ENCODE measurements around the gene PPIF.

PPIF gene

DNA sequence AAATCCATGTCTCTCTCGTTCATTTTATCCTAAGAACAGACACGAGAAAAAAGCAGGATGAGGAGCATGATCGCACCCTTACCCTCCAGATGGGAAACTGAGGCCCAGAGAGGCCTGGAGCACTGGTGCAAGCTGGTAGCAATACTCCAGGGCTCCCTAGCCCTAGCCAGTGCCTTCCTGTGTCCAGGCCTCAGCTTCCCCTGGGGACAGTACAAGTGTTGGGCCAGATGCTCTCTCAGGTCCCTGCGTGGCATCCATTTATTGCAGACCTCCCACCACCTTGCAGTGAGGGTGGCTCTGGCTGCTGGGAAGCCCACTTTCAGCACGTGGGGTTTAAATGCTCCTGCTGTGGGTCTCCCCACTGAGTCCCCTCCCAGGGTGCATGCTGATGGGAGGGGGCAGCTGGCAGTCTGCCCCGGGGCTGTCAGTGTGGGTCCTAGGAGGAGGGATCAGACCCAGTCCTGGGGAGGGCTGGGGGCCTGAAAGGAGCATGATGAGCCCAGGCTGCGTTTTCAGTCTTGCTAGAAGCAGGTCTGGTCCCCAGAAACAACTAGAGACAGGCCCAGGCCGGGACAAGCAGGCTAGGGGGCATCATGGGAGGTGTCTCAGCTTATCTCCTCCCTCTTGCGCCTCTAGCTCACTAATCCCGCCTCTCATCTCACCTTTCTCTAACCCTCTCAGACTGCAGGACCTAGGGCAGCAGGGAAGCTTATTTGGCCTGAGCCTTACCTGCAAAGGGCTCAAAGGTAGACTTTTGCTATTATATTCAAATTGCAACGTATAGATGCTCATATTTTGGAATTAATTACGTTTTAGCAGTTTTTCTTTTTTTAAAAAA is 662 bp upstream of the PPIF start:
- peak overlapping the region; percentile 73 for H3K27ac ChIP-seq (ENCODE audit: poor library complexity, severe bottlenecking)
- TF ChIP-seq, protein P1, sequence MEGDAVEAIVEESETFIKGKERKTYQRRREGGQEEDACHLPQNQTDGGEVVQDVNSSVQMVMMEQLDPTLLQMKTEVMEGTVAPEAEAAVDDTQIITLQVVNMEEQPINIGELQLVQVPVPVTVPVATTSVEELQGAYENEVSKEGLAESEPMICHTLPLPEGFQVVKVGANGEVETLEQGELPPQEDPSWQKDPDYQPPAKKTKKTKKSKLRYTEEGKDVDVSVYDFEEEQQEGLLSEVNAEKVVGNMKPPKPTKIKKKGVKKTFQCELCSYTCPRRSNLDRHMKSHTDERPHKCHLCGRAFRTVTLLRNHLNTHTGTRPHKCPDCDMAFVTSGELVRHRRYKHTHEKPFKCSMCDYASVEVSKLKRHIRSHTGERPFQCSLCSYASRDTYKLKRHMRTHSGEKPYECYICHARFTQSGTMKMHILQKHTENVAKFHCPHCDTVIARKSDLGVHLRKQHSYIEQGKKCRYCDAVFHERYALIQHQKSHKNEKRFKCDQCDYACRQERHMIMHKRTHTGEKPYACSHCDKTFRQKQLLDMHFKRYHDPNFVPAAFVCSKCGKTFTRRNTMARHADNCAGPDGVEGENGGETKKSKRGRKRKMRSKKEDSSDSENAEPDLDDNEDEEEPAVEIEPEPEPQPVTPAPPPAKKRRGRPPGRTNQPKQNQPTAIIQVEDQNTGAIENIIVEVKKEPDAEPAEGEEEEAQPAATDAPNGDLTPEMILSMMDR (IDR thresholded peaks at IDR 0.05; ENCODE audit: poor library complexity, severe bottlenecking), result no peak
- ATAC-seq (ENCODE audit: low read depth) (0 out of 3 replicates have a peak, but pooled peaks have one; percentile 2), DNase-seq (ENCODE audit: low spot score) (no peak)
- peak overlapping the region; percentile 68 for H3K4me3 ChIP-seq (ENCODE audit: severe bottlenecking)
- H3K27me3 ChIP-seq (ENCODE audit: insufficient read depth, poor library complexity, severe bottlenecking), result no peaks in the 10 kb centered on the region
- H3K9me3 ChIP-seq (ENCODE audit: severe bottlenecking), result no peaks in the 10 kb centered on the region
- peaks cover 33% of the 10 kb centered on the region for H3K36me3 ChIP-seq (ENCODE audit: low read depth)
- peaks cover 3% of the 10 kb centered on the region for H3K4me1 ChIP-seq (ENCODE audit: insufficient read depth, poor library complexity, severe bottlenecking)

DNA sequence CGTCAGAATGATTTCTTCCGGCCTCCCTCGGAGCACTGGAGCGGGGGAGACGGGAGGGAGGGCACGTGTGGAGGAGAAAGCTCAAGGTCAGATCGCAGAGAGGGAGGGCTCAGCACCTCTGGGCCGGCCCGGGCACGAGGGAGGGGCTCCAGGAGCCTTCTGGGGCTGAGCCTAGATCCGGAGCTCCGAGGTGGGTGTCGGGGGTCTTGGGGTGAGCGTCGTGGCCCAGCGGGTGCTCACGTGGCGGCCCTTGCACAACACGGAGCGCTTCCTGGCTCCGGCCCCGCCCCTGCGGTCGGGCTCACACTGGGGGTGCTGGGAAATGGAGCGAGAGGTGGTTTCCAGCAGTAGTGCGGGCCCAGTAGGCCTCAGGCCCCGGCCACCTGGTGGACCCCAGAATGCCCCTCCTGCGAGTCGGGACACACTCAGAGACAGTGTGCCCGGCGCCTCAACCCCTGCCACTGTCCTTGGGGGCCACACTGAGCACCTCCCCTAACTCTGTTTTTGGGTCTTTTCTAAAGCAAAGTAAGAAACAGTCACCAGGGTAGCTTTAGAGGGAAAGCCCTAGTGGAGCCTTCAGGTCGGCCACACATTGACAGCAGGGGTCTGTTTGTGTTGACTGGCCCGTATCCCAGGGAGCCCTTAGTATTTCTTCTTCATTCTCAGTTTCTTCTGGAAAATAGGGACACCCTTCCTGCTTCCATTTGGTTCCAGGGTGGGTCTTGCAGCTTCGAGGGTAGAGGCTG is 798 bp downstream of the PPIF start:
- Histone ChIP-seq H3K4me1 (ENCODE audit: insufficient read depth, poor library complexity, severe bottlenecking) (peaks cover 3% of the 10 kb centered on the region), H3K9me3 (ENCODE audit: severe bottlenecking) (no peaks in the 10 kb centered on the region), H3K36me3 (ENCODE audit: low read depth) (peaks cover 48% of the 10 kb centered on the region), H3K4me3 (ENCODE audit: severe bottlenecking) (peak overlapping the region; percentile 68), H3K27ac (ENCODE audit: poor library complexity, severe bottlenecking) (peak overlapping the region; percentile 73), H3K27me3 (ENCODE audit: insufficient read depth, poor library complexity, severe bottlenecking) (no peaks in the 10 kb centered on the region)
- TF ChIP-seq, protein P1 (IDR thresholded peaks at IDR 0.05; ENCODE audit: poor library complexity, severe bottlenecking), result no peak
- ATAC-seq (ENCODE audit: low read depth) (peak; percentile 51), DNase-seq (ENCODE audit: low spot score) (no peak)

DNA sequence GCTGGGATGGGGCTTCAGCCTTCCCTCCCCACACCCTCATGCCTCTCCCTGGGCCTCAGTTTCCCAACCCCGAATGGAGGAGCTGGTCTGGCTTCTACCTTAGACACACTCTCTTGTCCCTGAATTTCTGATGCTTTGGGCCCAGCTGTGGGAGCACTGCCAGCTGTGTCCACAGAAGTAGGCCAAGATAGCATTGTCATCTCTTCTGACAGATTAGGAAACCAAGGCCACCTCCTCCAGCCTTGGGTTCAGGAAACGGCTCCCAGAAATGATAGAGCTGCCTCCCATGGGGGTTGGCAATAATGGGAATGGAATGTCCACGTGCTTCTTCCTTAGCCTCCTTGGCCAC is 1.3 kb downstream of the PPIF start:
- Histone ChIP-seq H3K4me1 (ENCODE audit: insufficient read depth, poor library complexity, severe bottlenecking) (peaks cover 3% of the 10 kb centered on the region), H3K9me3 (ENCODE audit: severe bottlenecking) (no peaks in the 10 kb centered on the region), H3K4me3 (ENCODE audit: severe bottlenecking) (peak overlapping the region; percentile 68), H3K36me3 (ENCODE audit: low read depth) (peaks cover 54% of the 10 kb centered on the region), H3K27me3 (ENCODE audit: insufficient read depth, poor library complexity, severe bottlenecking) (no peaks in the 10 kb centered on the region), H3K27ac (ENCODE audit: poor library complexity, severe bottlenecking) (peak overlapping the region; percentile 73)
- DNase-seq (ENCODE audit: low spot score), result no peak
- no peak for ATAC-seq (ENCODE audit: low read depth)
- TF ChIP-seq, protein P1 (IDR thresholded peaks at IDR 0.05; ENCODE audit: poor library complexity, severe bottlenecking), result no peak

DNA sequence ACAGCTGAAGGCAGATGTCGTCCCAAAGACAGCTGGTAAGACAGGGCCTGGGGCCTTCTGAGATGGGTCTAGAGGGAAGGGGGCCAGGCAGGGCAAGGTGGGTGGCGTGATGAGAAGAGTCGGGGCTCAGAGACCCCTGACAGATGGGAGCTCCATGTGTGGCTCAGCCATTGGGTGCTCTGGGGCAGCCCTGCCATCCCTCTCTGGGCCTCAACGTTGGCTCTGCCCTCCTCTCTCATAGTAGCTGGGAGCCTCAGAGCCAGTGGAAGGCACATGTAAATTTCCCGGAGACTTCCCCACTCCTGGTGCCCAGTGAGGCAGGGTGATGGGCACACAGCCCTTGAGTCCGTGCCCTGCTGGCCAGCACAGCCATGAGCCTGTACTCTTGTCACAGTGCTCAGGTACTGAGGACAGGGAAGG is 1.8 kb downstream of the PPIF start:
- DNase-seq (ENCODE audit: low spot score), result no peak
- H3K4me1 ChIP-seq (ENCODE audit: insufficient read depth, poor library complexity, severe bottlenecking), result peaks cover 3% of the 10 kb centered on the region
- no peak for ATAC-seq (ENCODE audit: low read depth)
- TF ChIP-seq, protein P1 (IDR thresholded peaks at IDR 0.05; ENCODE audit: poor library complexity, severe bottlenecking), result no peak
- H3K27ac ChIP-seq (ENCODE audit: poor library complexity, severe bottlenecking), result peak overlapping the region; percentile 73
- H3K9me3 ChIP-seq (ENCODE audit: severe bottlenecking), result no peaks in the 10 kb centered on the region
- H3K36me3 ChIP-seq (ENCODE audit: low read depth), result peaks cover 58% of the 10 kb centered on the region
- no peak overlapping the region for H3K4me3 ChIP-seq (ENCODE audit: severe bottlenecking)
- no peaks in the 10 kb centered on the region for H3K27me3 ChIP-seq (ENCODE audit: insufficient read depth, poor library complexity, severe bottlenecking)
